Astrocyte (in vitro differentiated cells and primary cell): Measurements from ENCODE around the gene NDUFA13. TPM values are rescaled to one million over a fixed set of nuclear protein-coding genes. Genes with fewer than 3 reads are reported as not detected.

Experiments used
- DNase-seq: peaks from one replicate; pipeline ENCODE4 v3.0.0-alpha.2; 2010; ENCODE audit warnings: low read depth
- FAIRE-seq: peaks from 2 replicates; lab custom pipeline; 2011; peaks lifted over from hg19 to GRCh38; lab: Jason Lieb, UNC
- H2AFZ ChIP-seq: 2 replicates; pipeline ENCODE4 v1.6.0; 2012; ENCODE audit warnings: low read depth, low read length, inconsistent platforms
- H3K27ac ChIP-seq: 2 replicates; pipeline ENCODE4 v1.5.1; 2011; ENCODE audit warnings: low read depth, low read length, inconsistent platforms
- H3K27me3 ChIP-seq: 2 replicates; pipeline ENCODE4 v1.6.0; 2011; ENCODE audit warnings: low read length, inconsistent platforms; ENCODE audit not compliant: insufficient read depth
- H3K36me3 ChIP-seq: 2 replicates; pipeline ENCODE4 v1.5.1; 2011; ENCODE audit warnings: low read length, inconsistent platforms; ENCODE audit not compliant: insufficient read depth
- H3K4me1 ChIP-seq: 2 replicates; pipeline ENCODE4 v1.5.1; 2011; ENCODE audit warnings: low read length, inconsistent platforms; ENCODE audit not compliant: insufficient read depth
- H3K4me2 ChIP-seq: 2 replicates; pipeline ENCODE4 v1.6.0; 2012; ENCODE audit warnings: low read length, inconsistent platforms
- H3K4me3 ChIP-seq: 2 replicates; pipeline ENCODE4 v1.5.1; 2011; ENCODE audit warnings: low read depth, mild to moderate bottlenecking, low read length, inconsistent platforms; ENCODE audit not compliant: insufficient read depth
- H3K79me2 ChIP-seq: 2 replicates; pipeline ENCODE4 v1.6.0; 2012; ENCODE audit warnings: mild to moderate bottlenecking, low read length, inconsistent platforms; ENCODE audit not compliant: insufficient read depth
- H3K9ac ChIP-seq: 2 replicates; pipeline ENCODE4 v1.6.0; 2012; ENCODE audit warnings: mild to moderate bottlenecking, low read length, inconsistent platforms
- H3K9me3 ChIP-seq: 2 replicates; pipeline ENCODE4 v1.5.1; 2012; ENCODE audit warnings: low read depth, mild to moderate bottlenecking, low read length, inconsistent platforms; ENCODE audit not compliant: insufficient read depth
- H4K20me1 ChIP-seq: 2 replicates; pipeline ENCODE4 v1.6.0; 2012; ENCODE audit warnings: low read length, inconsistent platforms; ENCODE audit not compliant: insufficient read depth
- H3K27ac Mint-ChIP-seq: one replicate; pipeline ENCODE4 v1.8.0; 2021; ENCODE audit warnings: mild to moderate bottlenecking, mixed read lengths; ENCODE audit not compliant: unreplicated experiment
- H3K27me3 Mint-ChIP-seq: one replicate; pipeline ENCODE4 v1.8.0; 2021; ENCODE audit warnings: low read depth, mixed read lengths; ENCODE audit not compliant: unreplicated experiment
- H3K36me3 Mint-ChIP-seq: one replicate; pipeline ENCODE4 v1.8.0; 2021; ENCODE audit warnings: low read depth, mixed read lengths; ENCODE audit not compliant: unreplicated experiment
- H3K4me1 Mint-ChIP-seq: one replicate; pipeline ENCODE4 v1.8.0; 2021; ENCODE audit warnings: low read depth, mixed read lengths; ENCODE audit not compliant: unreplicated experiment
- H3K4me3 Mint-ChIP-seq: one replicate; pipeline ENCODE4 v1.8.0; 2021; ENCODE audit warnings: mild to moderate bottlenecking, moderate library complexity, mixed read lengths; ENCODE audit not compliant: unreplicated experiment
- H3K9me3 Mint-ChIP-seq: one replicate; pipeline ENCODE4 v1.8.0; 2021; ENCODE audit warnings: mild to moderate bottlenecking, mixed read lengths; ENCODE audit not compliant: unreplicated experiment
- CTCF ChIP-seq: IDR thresholded peaks from 2 replicates; pipeline ENCODE4 v1.5.1; 2011; ENCODE audit warnings: low read depth, mild to moderate bottlenecking, inconsistent platforms, low read length, moderate library complexity; ENCODE audit not compliant: insufficient read depth
- EZH2 ChIP-seq: IDR thresholded peaks from 2 replicates; pipeline ENCODE4 v1.6.1; 2012; ENCODE audit warnings: mild to moderate bottlenecking, low read length, inconsistent platforms; ENCODE audit not compliant: insufficient read depth
- total RNA-seq: library from RNA; stranded (reverse); gene quantifications from 2 replicates; pipeline ENCODE4 v1.2.1, GENCODE V29; 2021

The NDUFA13 gene
- total RNA-seq, 1 donor from 2014 or later: 311 TPM

DNA sequence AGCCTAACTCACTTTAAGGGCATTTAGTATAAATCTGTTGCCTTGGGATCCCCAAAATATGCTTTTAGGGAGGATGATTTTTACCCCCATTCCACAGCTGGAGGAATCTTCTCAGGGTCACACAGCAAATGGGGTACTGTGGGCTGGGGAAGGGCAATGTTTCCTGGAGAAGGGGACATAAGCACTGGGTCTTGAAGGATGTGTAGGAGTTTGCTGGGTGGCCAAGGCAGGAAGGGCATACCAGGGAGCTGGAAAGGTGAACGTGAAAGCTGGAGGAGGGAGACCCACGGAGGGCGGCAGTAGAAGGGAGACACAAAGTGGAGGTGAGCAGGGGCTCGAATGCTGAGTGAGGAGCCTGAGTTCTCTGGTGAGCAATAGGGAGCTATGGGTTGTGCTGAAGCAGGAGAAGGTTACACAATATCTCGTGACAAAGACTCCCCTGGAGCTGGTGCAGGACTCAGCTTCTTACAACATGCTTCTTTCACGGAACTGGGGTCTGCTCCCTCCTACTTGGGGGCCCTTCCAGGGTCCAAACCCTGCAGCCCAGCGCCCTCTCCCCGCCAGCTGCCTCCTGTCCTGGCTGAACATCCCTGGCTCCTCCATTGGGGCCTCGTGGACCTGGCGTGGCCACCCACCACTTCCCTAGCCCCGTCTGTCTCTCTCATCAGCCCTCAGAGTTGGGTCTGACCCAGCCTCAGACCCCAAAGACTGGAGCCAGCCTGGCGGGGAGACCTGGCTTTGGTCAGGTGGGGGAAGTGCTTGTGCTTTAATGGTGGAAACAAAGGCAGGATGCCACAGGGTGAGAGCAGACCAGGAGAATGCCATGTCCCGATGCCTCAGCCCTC lies 33.1 kb downstream of the NDUFA13 start:
- no peak for DNase-seq
- Histone ChIP-seq H3K36me3 (no peaks in the 10 kb centered on the region), H3K27me3 (peaks cover 8% of the 10 kb centered on the region), H3K27ac (no peak overlapping the region), H3K4me3 (no peak overlapping the region), H3K4me1 (peaks cover 7% of the 10 kb centered on the region), H3K4me2 (no peak overlapping the region), H2AFZ (no peak overlapping the region), H4K20me1 (no peaks in the 10 kb centered on the region), H3K79me2 (no peaks in the 10 kb centered on the region), H3K9ac (no peak overlapping the region), H3K9me3 (no peaks in the 10 kb centered on the region)
- H3K27ac Mint-ChIP-seq: no peak overlapping the region
- H3K4me3 Mint-ChIP-seq: no peak overlapping the region
- peaks cover 10% of the 10 kb centered on the region for H3K27me3 Mint-ChIP-seq
- no peak for FAIRE-seq
- no peaks in the 10 kb centered on the region for H3K9me3 Mint-ChIP-seq
- TF ChIP-seq EZH2 (no peak), CTCF (no peak)
- peaks cover 6% of the 10 kb centered on the region for H3K36me3 Mint-ChIP-seq
- peaks cover 16% of the 10 kb centered on the region for H3K4me1 Mint-ChIP-seq

DNA sequence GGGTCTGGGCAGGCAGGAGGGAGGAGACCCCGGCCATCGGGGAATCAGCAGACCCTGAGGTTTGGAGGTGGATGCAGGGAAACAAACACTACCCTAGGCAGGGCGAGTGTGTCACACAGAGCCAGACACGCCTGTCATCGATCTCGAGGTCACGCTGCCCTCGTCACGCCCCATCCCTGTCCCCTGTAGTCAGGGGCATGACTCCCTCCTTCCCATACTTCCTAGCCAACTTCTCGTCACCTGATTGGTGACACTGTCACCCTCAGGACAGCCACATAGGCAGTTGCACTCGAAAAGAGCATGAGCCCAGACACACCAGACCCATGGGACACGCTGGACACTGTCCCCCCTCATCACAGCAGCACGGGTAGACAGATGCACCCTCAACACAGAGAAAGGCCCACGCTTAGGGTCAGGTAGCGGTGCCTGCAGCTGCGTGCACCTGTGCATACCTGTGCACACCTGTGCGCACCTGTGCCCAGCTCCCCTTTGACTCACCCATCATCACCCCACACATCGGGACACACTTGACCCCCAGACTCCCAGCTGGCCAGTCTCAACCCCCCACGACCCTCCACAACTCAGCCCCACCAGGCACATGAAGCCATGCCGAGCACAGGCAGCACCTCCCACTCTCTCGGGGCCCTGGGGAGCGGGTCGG lies 33.9 kb downstream of the NDUFA13 start:
- Mint-ChIP-seq H3K27ac (no peak overlapping the region), H3K27me3 (peaks cover 10% of the 10 kb centered on the region), H3K9me3 (no peaks in the 10 kb centered on the region), H3K4me1 (peaks cover 16% of the 10 kb centered on the region), H3K36me3 (peaks cover 6% of the 10 kb centered on the region), H3K4me3 (no peak overlapping the region)
- peak overlapping the region; percentile 58 for H3K4me2 ChIP-seq
- no peak for FAIRE-seq
- no peaks in the 10 kb centered on the region for H3K36me3 ChIP-seq
- TF ChIP-seq CTCF (no peak), EZH2 (no peak)
- no peak overlapping the region for H3K27ac ChIP-seq
- H3K9ac ChIP-seq: no peak overlapping the region
- no peaks in the 10 kb centered on the region for H3K9me3 ChIP-seq
- peaks cover 8% of the 10 kb centered on the region for H3K27me3 ChIP-seq
- H4K20me1 ChIP-seq: no peaks in the 10 kb centered on the region
- H2AFZ ChIP-seq: no peak overlapping the region
- H3K79me2 ChIP-seq: no peaks in the 10 kb centered on the region
- H3K4me3 ChIP-seq: no peak overlapping the region
- H3K4me1 ChIP-seq: peaks cover 7% of the 10 kb centered on the region
- no peak for DNase-seq
